GM13977 (cell line): ENCODE data around the gene OR6C65.
"Not testable (repeated sequence)": the region's sequence is repeated elsewhere in the genome, so short reads cannot be mapped to it uniquely, and the experiment has no call there.

ENCODE experiments used
- DNase-seq: peaks from one replicate; pipeline ENCODE4 v3.0.0; 2012; ENCODE audit warnings: low spot score
- in situ Hi-C: fragments of 300-500 bp; cut with MboI; formaldehyde crosslinking; loops from one replicate; pipeline ENCODE4 v1.12.0; 2022; ENCODE audit warnings: low sequenced_read_pairs, low pct_unique_long_range_greater_than_20kb, mixed read lengths, inconsistent platforms; ENCODE audit not compliant: unreplicated experiment
- TF ChIP-seq, protein P1 (sequence below): IDR thresholded peaks from 2 replicates; pipeline ENCODE4 v1.5.1; 2012; ENCODE audit warnings: mild to moderate bottlenecking, control low read depth; ENCODE audit not compliant: insufficient read depth; ENCODE audit errors: extremely low read depth, missing control alignments

The OR6C65 gene

GRCh38 chr12:55396326-55396725 lies 4.0 kb upstream of the OR6C65 start:
- in situ Hi-C loops, result no loop called here
- no peak for DNase-seq
- TF ChIP-seq, protein P1, sequence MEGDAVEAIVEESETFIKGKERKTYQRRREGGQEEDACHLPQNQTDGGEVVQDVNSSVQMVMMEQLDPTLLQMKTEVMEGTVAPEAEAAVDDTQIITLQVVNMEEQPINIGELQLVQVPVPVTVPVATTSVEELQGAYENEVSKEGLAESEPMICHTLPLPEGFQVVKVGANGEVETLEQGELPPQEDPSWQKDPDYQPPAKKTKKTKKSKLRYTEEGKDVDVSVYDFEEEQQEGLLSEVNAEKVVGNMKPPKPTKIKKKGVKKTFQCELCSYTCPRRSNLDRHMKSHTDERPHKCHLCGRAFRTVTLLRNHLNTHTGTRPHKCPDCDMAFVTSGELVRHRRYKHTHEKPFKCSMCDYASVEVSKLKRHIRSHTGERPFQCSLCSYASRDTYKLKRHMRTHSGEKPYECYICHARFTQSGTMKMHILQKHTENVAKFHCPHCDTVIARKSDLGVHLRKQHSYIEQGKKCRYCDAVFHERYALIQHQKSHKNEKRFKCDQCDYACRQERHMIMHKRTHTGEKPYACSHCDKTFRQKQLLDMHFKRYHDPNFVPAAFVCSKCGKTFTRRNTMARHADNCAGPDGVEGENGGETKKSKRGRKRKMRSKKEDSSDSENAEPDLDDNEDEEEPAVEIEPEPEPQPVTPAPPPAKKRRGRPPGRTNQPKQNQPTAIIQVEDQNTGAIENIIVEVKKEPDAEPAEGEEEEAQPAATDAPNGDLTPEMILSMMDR, result no peak

DNA sequence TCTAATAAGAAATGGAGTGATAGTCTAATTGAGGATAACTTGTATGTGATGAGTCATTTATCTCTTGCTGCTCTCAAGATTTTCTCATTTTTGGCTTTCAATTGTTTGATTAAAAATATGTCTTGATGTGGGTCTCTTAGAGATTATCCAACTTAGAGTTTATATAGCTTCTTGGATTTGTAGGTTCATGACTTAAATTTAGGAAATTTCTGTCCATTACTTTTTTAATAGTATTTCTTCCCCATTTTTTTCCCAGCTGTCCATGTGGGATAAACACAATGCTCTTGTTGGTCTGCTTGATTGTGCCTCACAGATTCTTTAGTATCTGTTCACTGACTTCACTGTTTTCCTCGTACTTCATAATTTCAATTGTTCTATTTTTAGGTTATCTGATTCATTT lies 7.5 kb downstream of the OR6C65 start:
- DNase-seq, result no peak
- TF ChIP-seq, protein P1, result no peak
- in situ Hi-C loops, result no loop called here

GRCh38 chr12:55409133-55409532 lies 8.8 kb downstream of the OR6C65 start:
- DNase-seq, in situ Hi-C loops: not testable (repeated sequence)

DNA sequence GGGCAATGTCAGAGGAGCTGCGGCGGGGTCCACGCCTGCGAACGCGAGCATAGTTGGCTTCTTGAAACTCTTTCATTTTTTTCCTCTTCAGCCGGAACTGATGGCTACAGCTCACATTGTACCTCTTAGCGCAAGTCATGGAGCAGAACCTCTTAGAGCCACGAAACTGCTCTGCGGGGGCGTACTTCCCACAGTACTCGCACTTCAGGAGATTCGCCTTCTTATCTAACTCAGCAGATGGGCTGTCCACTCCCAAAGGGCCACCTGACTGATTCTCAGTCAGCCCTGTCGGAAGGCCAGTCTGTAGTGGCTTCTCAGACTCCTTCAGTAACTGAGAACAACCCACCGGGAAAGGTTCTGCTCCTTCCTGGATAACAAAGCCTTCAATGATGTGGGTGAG lies 11.8 kb downstream of the OR6C65 start:
- in situ Hi-C loops, DNase-seq: not testable (repeated sequence)

DNA sequence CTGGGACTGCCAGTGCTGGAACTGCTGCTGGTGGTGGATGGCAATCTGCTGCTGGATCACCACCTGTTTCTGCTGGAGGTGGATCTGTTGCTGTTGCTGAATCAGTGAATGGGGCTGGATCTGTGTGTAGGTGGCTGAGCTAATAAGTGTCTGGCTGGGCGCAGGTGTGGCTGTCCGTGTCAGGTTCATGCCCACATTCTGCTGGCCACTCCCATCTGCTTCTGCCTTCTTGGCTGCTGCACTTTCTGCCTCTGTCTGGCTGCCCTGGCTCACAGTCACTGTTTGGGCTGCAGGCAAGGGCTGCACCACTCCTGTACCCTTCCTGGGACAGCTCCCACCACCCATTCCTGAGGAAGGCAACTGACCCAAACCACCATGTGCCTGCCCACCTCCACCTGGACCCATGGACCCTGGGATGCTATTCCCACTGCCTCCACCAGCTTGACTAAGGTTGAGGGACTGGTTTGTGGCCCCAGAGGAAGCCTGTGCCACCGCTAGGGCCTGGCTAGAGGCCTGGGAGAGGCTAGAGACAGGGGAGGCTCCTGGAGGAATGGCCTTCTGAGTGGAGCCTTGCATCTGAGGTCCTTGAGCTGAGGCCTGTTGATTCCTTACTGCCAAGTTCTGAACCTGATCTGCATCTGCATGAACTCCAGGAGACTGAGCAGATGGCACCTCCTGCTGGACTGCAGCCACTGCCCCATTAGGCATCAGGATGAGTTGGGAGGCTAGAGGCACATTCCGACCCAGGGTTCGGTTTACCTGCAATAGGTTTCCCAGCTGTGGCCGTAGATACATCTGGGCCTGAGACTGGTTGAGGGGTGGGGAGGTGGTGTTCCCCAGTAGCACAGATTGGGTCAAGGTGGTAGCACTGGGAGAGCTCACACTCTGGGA lies 13.4 kb downstream of the OR6C65 start:
- DNase-seq, in situ Hi-C loops: not testable (repeated sequence)

- DNase-seq, in situ Hi-C loops: not testable (repeated sequence)
Measured at GRCh38 chr12:55414396-55414823, 14.1 kb downstream of the OR6C65 start.

GRCh38 chr12:55414889-55415288 lies 14.6 kb downstream of the OR6C65 start:
- in situ Hi-C loops, DNase-seq: not testable (repeated sequence)

- TF ChIP-seq, protein P1, result no peak
- in situ Hi-C loops, result no loop called here
- no peak for DNase-seq
Measured at GRCh38 chr12:55416961-55417360, 16.6 kb downstream of the OR6C65 start.

DNA sequence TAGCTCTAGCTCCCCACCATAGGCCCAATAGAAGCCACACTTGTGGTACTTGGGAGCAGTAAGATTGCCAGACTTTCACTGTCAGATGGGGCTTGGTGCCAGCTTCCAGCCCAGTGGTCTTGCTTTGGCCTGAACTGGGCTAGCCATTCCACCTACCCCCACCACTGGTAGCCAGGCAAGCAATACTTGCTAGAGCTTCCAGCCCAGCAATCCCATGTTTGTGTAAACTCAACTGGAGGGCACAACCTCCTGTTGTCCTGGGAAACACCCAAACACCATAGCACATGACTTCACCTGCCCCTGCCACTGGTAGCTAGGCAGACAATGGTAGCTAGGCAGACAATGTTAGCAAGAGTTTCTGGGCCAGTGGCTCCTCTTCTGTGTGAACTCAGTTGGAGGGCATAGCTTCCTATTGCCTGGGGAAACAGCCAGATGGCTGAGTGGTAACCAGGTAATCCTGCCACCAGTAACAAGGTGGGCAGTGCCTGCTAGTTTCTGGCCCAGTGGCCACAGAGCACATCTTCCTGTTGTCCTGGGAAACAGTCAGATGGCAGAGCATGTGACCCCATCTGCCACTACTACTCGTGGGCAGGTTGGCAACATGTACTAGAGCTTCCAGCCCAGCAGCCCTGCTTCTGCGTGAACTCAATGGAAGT lies 20.1 kb downstream of the OR6C65 start:
- TF ChIP-seq, protein P1, result no peak
- no peak for DNase-seq
- in situ Hi-C loops, result no loop called here
